Vagina (tissue), 2 donors: Measurements from ENCODE around the gene MTA1.

Source experiments
- CTCF ChIP-seq, 3 experiments: fragments of 450-650 bp in 2 of 3; fragments of 200-600 bp in 1 of 3; sonication (generic) in 1 of 3; IDR thresholded peaks; one replicate each; pipeline ENCODE4 v1.5.1; 2017 to 2019; ENCODE audit warnings: antibody characterized with exemption in 3 of 3, mild to moderate bottlenecking in 2 of 3, moderate library complexity in 2 of 3
- POLR2AphosphoS5 ChIP-seq, 2 donors: sonication (generic); formaldehyde crosslinking; IDR thresholded peaks; one replicate each; pipeline ENCODE4 v1.9.0; 2017; ENCODE audit warnings: antibody characterized with exemption in 2 of 2, mild to moderate bottlenecking in 2 of 2, low read depth in 1 of 2; ENCODE audit not compliant: insufficient read depth in 1 of 2

GRCh38 chr14:105378199-105378598 lies 41.4 kb upstream of the MTA1 start:
- no peak for TF ChIP-seq CTCF (IDR thresholded peaks at IDR 0.05)
- no peak for TF ChIP-seq POLR2AphosphoS5 (IDR thresholded peaks at IDR 0.05; ENCODE audit: insufficient read depth in 1 of 2, low read depth in 1 of 2)
